Breast epithelium (tissue), 3 donors: ENCODE data around the gene GPC3.

Experiments used
- CTCF ChIP-seq, 3 donors: fragments of 450-650 bp; IDR thresholded peaks; one replicate each; pipeline ENCODE4 v1.5.1; 2016 to 2017; ENCODE audit warnings: antibody characterized with exemption in 3 of 3, mild to moderate bottlenecking in 3 of 3, moderate library complexity in 3 of 3
- POLR2A ChIP-seq: fragments of 450-650 bp; IDR thresholded peaks from one replicate; pipeline ENCODE4 v1.6.1; 2016; ENCODE audit warnings: antibody characterized with exemption, mild to moderate bottlenecking, moderate library complexity
- POLR2AphosphoS5 ChIP-seq, 3 donors: sonication (generic); formaldehyde crosslinking; IDR thresholded peaks; one replicate each; pipeline ENCODE4 v1.6.1; 2017; ENCODE audit warnings: antibody characterized with exemption in 3 of 3

GRCh38 chrX:133511041-133511440 lies 474.4 kb downstream of the GPC3 start:
- TF ChIP-seq POLR2A (no peak), CTCF (IDR thresholded peaks at IDR 0.05) (no peak), POLR2AphosphoS5 (IDR thresholded peaks at IDR 0.05) (no peak)
